Prostate gland (tissue), 2 donors: ENCODE results near the gene EFCAB14.

ENCODE experiments used
- POLR2A ChIP-seq: fragments of 450-650 bp; IDR thresholded peaks from one replicate; pipeline ENCODE4 v1.6.1; 2016; ENCODE audit warnings: antibody characterized with exemption, mild to moderate bottlenecking
- POLR2AphosphoS5 ChIP-seq: sonication (generic); formaldehyde crosslinking; IDR thresholded peaks from one replicate; pipeline ENCODE4 v1.6.1; 2017; ENCODE audit warnings: antibody characterized with exemption
- TF ChIP-seq, protein P1 (sequence below), 4 experiments: fragments of 200-600 bp in 2 of 4; fragments of 450-650 bp in 2 of 4; sonication (generic) in 2 of 4; IDR thresholded peaks; 1 replicate in 3 of 4; 2 replicates in 1 of 4; pipeline ENCODE4 v1.5.1; 2016 to 2019; ENCODE audit warnings: antibody characterized with exemption in 4 of 4, mild to moderate bottlenecking in 2 of 4, moderate library complexity in 2 of 4

DNA sequence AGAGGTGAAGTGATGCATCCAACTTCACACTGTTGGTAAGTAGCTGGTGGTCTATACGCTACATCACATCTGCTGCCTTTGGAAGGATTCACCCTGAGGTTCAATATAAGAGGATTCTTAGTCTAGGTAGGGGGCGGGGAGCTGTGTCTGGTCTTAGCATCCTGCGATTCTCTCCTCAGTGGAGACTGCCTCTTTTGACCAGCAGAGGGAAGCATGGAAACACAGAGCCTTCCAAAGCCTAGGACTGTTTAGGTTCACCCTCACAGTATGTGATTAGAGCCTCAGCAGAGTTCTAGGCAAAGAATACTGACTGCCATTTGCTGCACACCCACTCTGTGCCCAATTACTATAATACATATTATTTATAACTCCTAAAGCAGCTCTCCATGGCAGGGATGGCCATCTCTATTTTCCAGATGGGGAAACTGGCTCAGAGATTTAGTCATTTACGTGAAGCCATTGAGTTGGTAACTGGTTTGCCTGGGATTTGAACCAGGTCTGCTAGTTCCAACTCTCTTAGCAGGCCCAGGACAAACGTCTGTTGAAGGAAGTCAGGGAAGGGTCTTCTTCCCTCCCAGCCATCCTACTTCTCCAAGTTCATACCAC, 28.9 kb upstream of the EFCAB14 start:
- TF ChIP-seq, protein P1, sequence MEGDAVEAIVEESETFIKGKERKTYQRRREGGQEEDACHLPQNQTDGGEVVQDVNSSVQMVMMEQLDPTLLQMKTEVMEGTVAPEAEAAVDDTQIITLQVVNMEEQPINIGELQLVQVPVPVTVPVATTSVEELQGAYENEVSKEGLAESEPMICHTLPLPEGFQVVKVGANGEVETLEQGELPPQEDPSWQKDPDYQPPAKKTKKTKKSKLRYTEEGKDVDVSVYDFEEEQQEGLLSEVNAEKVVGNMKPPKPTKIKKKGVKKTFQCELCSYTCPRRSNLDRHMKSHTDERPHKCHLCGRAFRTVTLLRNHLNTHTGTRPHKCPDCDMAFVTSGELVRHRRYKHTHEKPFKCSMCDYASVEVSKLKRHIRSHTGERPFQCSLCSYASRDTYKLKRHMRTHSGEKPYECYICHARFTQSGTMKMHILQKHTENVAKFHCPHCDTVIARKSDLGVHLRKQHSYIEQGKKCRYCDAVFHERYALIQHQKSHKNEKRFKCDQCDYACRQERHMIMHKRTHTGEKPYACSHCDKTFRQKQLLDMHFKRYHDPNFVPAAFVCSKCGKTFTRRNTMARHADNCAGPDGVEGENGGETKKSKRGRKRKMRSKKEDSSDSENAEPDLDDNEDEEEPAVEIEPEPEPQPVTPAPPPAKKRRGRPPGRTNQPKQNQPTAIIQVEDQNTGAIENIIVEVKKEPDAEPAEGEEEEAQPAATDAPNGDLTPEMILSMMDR (IDR thresholded peaks at IDR 0.05): peak in 3 of 4 experiments; percentile 62 to 78 (median 71)
- TF ChIP-seq POLR2A: no peak
- TF ChIP-seq POLR2AphosphoS5: peak; percentile 22
